ENCODE measurements around the gene DOK5. TPM values are rescaled to one million over a fixed set of nuclear protein-coding genes. Genes with fewer than 3 reads are reported as not detected.

The DOK5 gene
- total and polyA plus RNA-seq, 12 donors, result 0.51 to 21.1 (median 9.1) TPM

DNA sequence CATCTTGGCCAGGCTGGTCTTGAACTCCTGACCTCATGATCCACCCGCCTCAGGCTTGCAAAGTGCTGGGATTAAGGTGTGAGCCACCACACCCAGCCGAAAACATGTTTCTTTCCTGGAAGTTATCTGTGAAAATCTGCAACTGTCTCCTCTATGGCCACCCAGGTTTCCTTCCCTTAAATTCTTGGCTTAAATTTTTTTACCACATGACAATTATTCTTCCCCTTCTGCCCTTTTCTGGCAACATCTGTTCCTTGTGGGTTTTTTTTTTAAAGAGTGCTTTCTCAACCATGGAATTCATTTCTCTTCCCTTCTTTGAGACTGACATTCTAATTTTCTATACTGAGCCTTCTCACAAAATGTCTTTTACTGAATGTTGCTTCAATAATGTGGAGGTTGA lies 59.6 kb downstream of the DOK5 start:
- no peak overlapping the region for H3K4me3 ChIP-seq

DNA sequence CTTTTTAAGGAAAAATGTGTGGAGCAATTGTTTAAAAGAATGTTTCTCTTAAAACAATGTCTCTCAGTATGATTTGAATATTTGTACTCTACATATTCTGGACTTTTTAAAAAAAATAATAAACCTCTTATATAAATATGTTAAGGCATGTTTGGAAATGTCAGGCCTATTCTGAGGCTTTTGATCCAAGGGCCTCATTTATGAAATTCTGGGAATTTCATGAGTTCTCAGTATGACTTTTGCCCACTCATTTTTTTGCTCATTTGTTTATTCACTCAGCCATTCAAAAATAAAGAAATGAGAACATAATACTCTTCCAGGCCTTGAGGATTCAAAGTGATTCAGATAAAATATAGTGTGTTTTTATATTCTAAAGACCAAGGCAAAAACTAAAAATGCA lies 60.4 kb downstream of the DOK5 start:
- H3K4me1 ChIP-seq, result peaks cover 0 to 21% (median 5%) of the 10 kb centered on the region in 9 donors
- intact Hi-C loops (cut with DNase I), result no loop called here
- DNase-seq (no peak), ATAC-seq (no peak)
- H3K9me3 ChIP-seq, result peaks cover 0 to 29% (median 6%) of the 10 kb centered on the region in 11 donors
- H3K27ac ChIP-seq, result no peak overlapping the region
- H3K36me3 ChIP-seq, result no peaks in the 10 kb centered on the region
- H3K4me3 ChIP-seq, result no peak overlapping the region
- no peaks in the 10 kb centered on the region for H3K27me3 ChIP-seq
- TF ChIP-seq, protein P1, sequence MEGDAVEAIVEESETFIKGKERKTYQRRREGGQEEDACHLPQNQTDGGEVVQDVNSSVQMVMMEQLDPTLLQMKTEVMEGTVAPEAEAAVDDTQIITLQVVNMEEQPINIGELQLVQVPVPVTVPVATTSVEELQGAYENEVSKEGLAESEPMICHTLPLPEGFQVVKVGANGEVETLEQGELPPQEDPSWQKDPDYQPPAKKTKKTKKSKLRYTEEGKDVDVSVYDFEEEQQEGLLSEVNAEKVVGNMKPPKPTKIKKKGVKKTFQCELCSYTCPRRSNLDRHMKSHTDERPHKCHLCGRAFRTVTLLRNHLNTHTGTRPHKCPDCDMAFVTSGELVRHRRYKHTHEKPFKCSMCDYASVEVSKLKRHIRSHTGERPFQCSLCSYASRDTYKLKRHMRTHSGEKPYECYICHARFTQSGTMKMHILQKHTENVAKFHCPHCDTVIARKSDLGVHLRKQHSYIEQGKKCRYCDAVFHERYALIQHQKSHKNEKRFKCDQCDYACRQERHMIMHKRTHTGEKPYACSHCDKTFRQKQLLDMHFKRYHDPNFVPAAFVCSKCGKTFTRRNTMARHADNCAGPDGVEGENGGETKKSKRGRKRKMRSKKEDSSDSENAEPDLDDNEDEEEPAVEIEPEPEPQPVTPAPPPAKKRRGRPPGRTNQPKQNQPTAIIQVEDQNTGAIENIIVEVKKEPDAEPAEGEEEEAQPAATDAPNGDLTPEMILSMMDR (IDR thresholded peaks at IDR 0.05), result no peak

More for the DNA sequence above, 59.6 kb downstream of the DOK5 start:
- ATAC-seq (no peak), DNase-seq (no peak)
- Histone ChIP-seq H3K4me1 (peaks cover 0 to 21% (median 5%) of the 10 kb centered on the region in 9 donors), H3K36me3 (no peaks in the 10 kb centered on the region), H3K27me3 (no peaks in the 10 kb centered on the region), H3K27ac (no peak overlapping the region), H3K9me3 (peaks cover 0 to 36% (median 6%) of the 10 kb centered on the region in 11 donors)
- 57 to 74% methylated on average over 2 of the region's 2 CpGs for WGBS, 2 donors
- intact Hi-C loops (cut with DNase I), result no loop called here
- TF ChIP-seq, protein P1 (IDR thresholded peaks at IDR 0.05), result no peak

DNA sequence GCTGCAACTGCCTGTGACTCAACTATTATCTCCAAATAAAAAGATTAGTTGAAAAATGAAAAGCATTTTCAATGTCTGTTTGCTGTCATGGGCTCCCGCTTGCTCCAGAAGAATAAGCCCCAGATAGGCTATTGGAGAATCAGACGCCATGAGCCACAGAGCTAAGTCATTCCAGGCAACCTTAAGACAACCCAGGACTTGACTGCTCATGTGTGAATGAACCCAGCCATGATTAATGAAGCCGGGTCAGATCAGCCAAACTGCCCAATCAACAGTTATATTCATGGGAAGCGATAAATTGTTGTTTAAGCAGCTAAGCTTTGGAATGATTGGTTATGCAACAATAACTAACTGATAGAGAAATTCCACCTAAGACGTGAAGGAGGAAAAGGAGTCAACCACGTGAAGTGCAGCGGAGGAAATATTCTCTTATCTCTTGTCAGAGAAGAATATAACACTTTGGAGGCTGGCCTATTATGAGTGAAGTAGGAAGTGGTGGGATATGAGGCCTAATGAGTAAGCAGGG lies 64.2 kb downstream of the DOK5 start:
- no peaks in the 10 kb centered on the region for H3K36me3 ChIP-seq
- no peak for DNase-seq
- peaks cover 0 to 32% (median 11%) of the 10 kb centered on the region in 11 donors for H3K9me3 ChIP-seq
- intact Hi-C loops (cut with DNase I), result no loop called here
- H3K4me3 ChIP-seq, result no peak overlapping the region
- TF ChIP-seq, protein P1 (IDR thresholded peaks at IDR 0.05), result no peak
- no peaks in the 10 kb centered on the region for H3K27me3 ChIP-seq
- no peak overlapping the region for H3K27ac ChIP-seq
- ATAC-seq, result no peak
- H3K4me1 ChIP-seq, result peaks cover 0 to 6% (median 0%) of the 10 kb centered on the region in 9 donors
- 79 to 81% methylated on average over 7 of the region's 7 CpGs for WGBS, 2 donors

DNA sequence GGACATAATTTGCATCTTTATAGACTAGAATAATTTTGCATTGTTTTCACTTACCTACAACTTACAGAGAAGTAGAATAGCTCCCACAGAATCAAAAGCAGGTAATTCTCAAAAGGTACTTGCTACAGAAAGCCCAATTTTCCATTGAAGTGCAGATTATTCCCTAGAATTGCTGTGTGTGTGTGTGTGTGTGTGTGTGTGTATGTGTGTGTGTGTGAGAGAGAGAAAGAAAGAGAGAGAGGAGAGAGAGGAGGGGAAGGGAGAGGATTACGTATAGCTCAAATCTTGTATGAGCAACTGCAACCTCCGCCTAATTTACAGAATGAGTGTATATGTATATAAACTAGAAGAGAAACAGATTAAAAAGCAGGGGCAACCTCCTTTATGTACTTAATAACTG lies 68.0 kb downstream of the DOK5 start:
- DNase-seq (no peak), ATAC-seq (no peak)
- Histone ChIP-seq H3K27ac (no peak overlapping the region), H3K36me3 (no peaks in the 10 kb centered on the region), H3K9me3 (peaks cover 0 to 22% (median 7%) of the 10 kb centered on the region in 11 donors), H3K4me3 (no peak overlapping the region), H3K4me1 (no peaks in the 10 kb centered on the region), H3K27me3 (no peaks in the 10 kb centered on the region)
- TF ChIP-seq, protein P1 (IDR thresholded peaks at IDR 0.05), result no peak
- 67 to 97% methylated on average over 2 of the region's 2 CpGs for WGBS, 2 donors
- intact Hi-C loops (cut with DNase I), result no loop called here
